Measurements from ENCODE around the gene SPRR2D. TPM values are rescaled to one million over a fixed set of nuclear protein-coding genes. Genes with fewer than 3 reads are reported as not detected.

SPRR2D gene
- total RNA-seq, 1 donor from 2014 or later = not detected

GRCh38 chr1:152995842-152996241 is 45.1 kb downstream of the SPRR2D start:
- Mint-ChIP-seq H3K4me3 (no peak overlapping the region), H3K9me3 (no peaks in the 10 kb centered on the region), H3K36me3 (ENCODE audit: low read depth) (no peaks in the 10 kb centered on the region), H3K27me3 (ENCODE audit: low read depth) (peaks cover 11% of the 10 kb centered on the region), H3K4me1 (no peaks in the 10 kb centered on the region), H3K27ac (ENCODE audit: unreplicated experiment) (no peak overlapping the region)
- DNase-seq (ENCODE audit: low read depth, low spot score) = no peak
- no peak for TF ChIP-seq CTCF (conservative IDR thresholded peaks at IDR 0.05)

- Mint-ChIP-seq H3K4me3 (no peak overlapping the region), H3K27ac (ENCODE audit: unreplicated experiment) (no peak overlapping the region), H3K36me3 (ENCODE audit: low read depth) (no peaks in the 10 kb centered on the region), H3K27me3 (ENCODE audit: low read depth) (peaks cover 25% of the 10 kb centered on the region), H3K9me3 (no peaks in the 10 kb centered on the region), H3K4me1 (no peaks in the 10 kb centered on the region)
- no peak for TF ChIP-seq CTCF (conservative IDR thresholded peaks at IDR 0.05)
- DNase-seq (ENCODE audit: low read depth, low spot score) = no peak
Observed at GRCh38 chr1:152993186-152993585, 47.7 kb downstream of the SPRR2D start.

Other genes with a start within 250 kb of the SPRR2D start
- gene LCE1D, start 244.4 kb downstream of the SPRR2D start, total RNA-seq = not detected in 2 replicates
- gene LCE1C, start 234.5 kb downstream of the SPRR2D start, total RNA-seq = not detected in 2 replicates
- not detected in 2 replicates for gene LCE1B, start 229.1 kb downstream of the SPRR2D start, total RNA-seq
- gene LCE1A, start 213.6 kb downstream of the SPRR2D start, total RNA-seq = not detected in 2 replicates
- gene LCE6A, start 198.3 kb downstream of the SPRR2D start, total RNA-seq = not detected in 2 replicates
- not detected in 2 replicates for gene LCE7A, start 181.1 kb downstream of the SPRR2D start, total RNA-seq
- not detected in 2 replicates for gene SMCP, start 162.8 kb downstream of the SPRR2D start, total RNA-seq
- gene IVL, start 132.6 kb downstream of the SPRR2D start, total RNA-seq = not detected in 2 replicates
- gene SPRR5, start 93.9 kb downstream of the SPRR2D start, total RNA-seq = not detected in 2 replicates
- not detected in 2 replicates for gene SPRR4, start 70.5 kb downstream of the SPRR2D start, total RNA-seq
- gene SPRR1A, start 57.0 kb downstream of the SPRR2D start, total RNA-seq = not detected in 2 replicates
- gene SPRR3, start 39.4 kb downstream of the SPRR2D start, total RNA-seq = not detected in 2 replicates
- gene SPRR1B, start 9.9 kb downstream of the SPRR2D start, total RNA-seq = not detected in 2 replicates
- not detected in 2 replicates for gene SPRR2A, start 16.4 kb upstream of the SPRR2D start, total RNA-seq
- gene SPRR2B, start 30.5 kb upstream of the SPRR2D start, total RNA-seq = not detected in 2 replicates
- gene SPRR2E, start 53.4 kb upstream of the SPRR2D start, total RNA-seq = not detected in 2 replicates
- gene SPRR2F, start 72.4 kb upstream of the SPRR2D start, total RNA-seq = not detected in 2 replicates
- gene SPRR2G, start 109.8 kb upstream of the SPRR2D start, total RNA-seq = not detected in 2 replicates
- gene LELP1, start 162.3 kb upstream of the SPRR2D start, total RNA-seq = not detected in 2 replicates
- not detected in 2 replicates for gene PRR9, start 176.5 kb upstream of the SPRR2D start, total RNA-seq
- gene LORICRIN, start 218.6 kb upstream of the SPRR2D start, total RNA-seq = not detected in 2 replicates